ENCODE results near the gene FNDC10.

GRCh38 chr1:1614954-1615255 is 15.0 kb upstream of the FNDC10 start:
- TF ChIP-seq, protein P1, sequence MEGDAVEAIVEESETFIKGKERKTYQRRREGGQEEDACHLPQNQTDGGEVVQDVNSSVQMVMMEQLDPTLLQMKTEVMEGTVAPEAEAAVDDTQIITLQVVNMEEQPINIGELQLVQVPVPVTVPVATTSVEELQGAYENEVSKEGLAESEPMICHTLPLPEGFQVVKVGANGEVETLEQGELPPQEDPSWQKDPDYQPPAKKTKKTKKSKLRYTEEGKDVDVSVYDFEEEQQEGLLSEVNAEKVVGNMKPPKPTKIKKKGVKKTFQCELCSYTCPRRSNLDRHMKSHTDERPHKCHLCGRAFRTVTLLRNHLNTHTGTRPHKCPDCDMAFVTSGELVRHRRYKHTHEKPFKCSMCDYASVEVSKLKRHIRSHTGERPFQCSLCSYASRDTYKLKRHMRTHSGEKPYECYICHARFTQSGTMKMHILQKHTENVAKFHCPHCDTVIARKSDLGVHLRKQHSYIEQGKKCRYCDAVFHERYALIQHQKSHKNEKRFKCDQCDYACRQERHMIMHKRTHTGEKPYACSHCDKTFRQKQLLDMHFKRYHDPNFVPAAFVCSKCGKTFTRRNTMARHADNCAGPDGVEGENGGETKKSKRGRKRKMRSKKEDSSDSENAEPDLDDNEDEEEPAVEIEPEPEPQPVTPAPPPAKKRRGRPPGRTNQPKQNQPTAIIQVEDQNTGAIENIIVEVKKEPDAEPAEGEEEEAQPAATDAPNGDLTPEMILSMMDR (IDR thresholded peaks at IDR 0.05): no peak
- TF ChIP-seq POLR2A (IDR thresholded peaks at IDR 0.05) (no peak), EP300 (IDR thresholded peaks at IDR 0.05) (no peak), POLR2AphosphoS5 (IDR thresholded peaks at IDR 0.05) (no peak)

Data from suprapubic skin (tissue), 4 donors.